GM23338 (cell line): ENCODE data around the gene RUNX1. TPM values are rescaled to one million over a fixed set of nuclear protein-coding genes. Genes with fewer than 3 reads are reported as not detected.

Experiments
- ATAC-seq: fragments of 200-7000 bp; cut with Tn5 transposase; 3 replicates; pipeline ENCODE4 v1.9.1; 2020
- DNase-seq: peaks from one replicate; pipeline ENCODE4 v3.0.0-alpha.2; 2015; ENCODE audit warnings: low spot score
- H2AFZ ChIP-seq: fragments of 200-600 bp; sonication (generic); 2 replicates; pipeline ENCODE4 v1.8.0; 2016; ENCODE audit warnings: antibody characterized with exemption, mild to moderate bottlenecking, moderate library complexity
- H3F3A ChIP-seq: fragments of 200-600 bp; sonication (generic); replicated peaks from 2 replicates; pipeline ENCODE4 v1.8.0; 2017; ENCODE audit warnings: antibody characterized with exemption, mixed run types, low read depth
- H3K27ac ChIP-seq: fragments of 200-600 bp; sonication (generic); 2 replicates; pipeline ENCODE4 v1.6.1; 2016; ENCODE audit warnings: low read depth
- H3K27me3 ChIP-seq: fragments of 200-600 bp; sonication (generic); 2 replicates; pipeline ENCODE4 v1.8.0; 2016; ENCODE audit warnings: mild to moderate bottlenecking, mixed run types, moderate library complexity; ENCODE audit not compliant: insufficient read depth
- H3K36me3 ChIP-seq: fragments of 200-600 bp; sonication (generic); 2 replicates; pipeline ENCODE4 v1.8.0; 2016; ENCODE audit warnings: mild to moderate bottlenecking; ENCODE audit not compliant: insufficient read depth
- H3K4me1 ChIP-seq: fragments of 200-600 bp; sonication (generic); 2 replicates; pipeline ENCODE4 v1.8.0; 2016; ENCODE audit warnings: mild to moderate bottlenecking, moderate library complexity; ENCODE audit not compliant: insufficient read depth
- H3K4me2 ChIP-seq: fragments of 200-600 bp; sonication (generic); 2 replicates; pipeline ENCODE4 v1.7.1; 2017; ENCODE audit warnings: mixed run types
- H3K4me3 ChIP-seq: fragments of 200-600 bp; sonication (generic); 2 replicates; pipeline ENCODE4 v1.6.1; 2016; ENCODE audit warnings: mixed run types
- H3K79me2 ChIP-seq: fragments of 200-600 bp; sonication (generic); replicated peaks from 2 replicates; pipeline ENCODE4 v1.8.0; 2017; ENCODE audit warnings: mild to moderate bottlenecking; ENCODE audit not compliant: insufficient read depth
- H3K9me2 ChIP-seq: fragments of 200-600 bp; sonication (generic); 2 replicates; pipeline ENCODE4 v1.8.0; 2017; ENCODE audit not compliant: insufficient read depth
- H4K20me1 ChIP-seq: fragments of 200-600 bp; sonication (generic); replicated peaks from 2 replicates; pipeline ENCODE4 v1.8.0; 2017; ENCODE audit warnings: mild to moderate bottlenecking; ENCODE audit not compliant: insufficient read depth
- H3K27ac Mint-ChIP-seq: 2 replicates; pipeline ENCODE4 v1.8.0; 2020; ENCODE audit warnings: inconsistent platforms, mild to moderate bottlenecking, moderate library complexity, mixed read lengths
- H3K27me3 Mint-ChIP-seq: 3 replicates; pipeline ENCODE4 v1.8.0; 2022; ENCODE audit warnings: low read depth, mild to moderate bottlenecking, moderate library complexity, mixed read lengths, inconsistent platforms; ENCODE audit not compliant: insufficient read depth, poor library complexity
- H3K36me3 Mint-ChIP-seq: 3 replicates; pipeline ENCODE4 v1.8.0; 2021; ENCODE audit warnings: low read depth, mild to moderate bottlenecking, inconsistent platforms, moderate library complexity, mixed read lengths
- H3K4me1 Mint-ChIP-seq: 3 replicates; pipeline ENCODE4 v1.8.0; 2020; ENCODE audit warnings: mild to moderate bottlenecking, inconsistent platforms, mixed read lengths
- H3K4me3 Mint-ChIP-seq: 3 replicates; pipeline ENCODE4 v1.8.0; 2021; ENCODE audit warnings: moderate library complexity, mild to moderate bottlenecking, inconsistent platforms, mixed read lengths
- H3K9me3 Mint-ChIP-seq: 3 replicates; pipeline ENCODE4 v1.8.0; 2020; ENCODE audit warnings: moderate library complexity, mild to moderate bottlenecking, inconsistent platforms, mixed read lengths
- EZH2 ChIP-seq: fragments of 200-600 bp; sonication (generic); IDR thresholded peaks from one replicate; pipeline ENCODE4 v1.8.0; 2017; ENCODE audit warnings: antibody characterized with exemption, mild to moderate bottlenecking, low read depth; ENCODE audit not compliant: unreplicated experiment
- JUNB ChIP-seq: IDR thresholded peaks from one replicate; pipeline ENCODE4 v1.6.1; 2016; ENCODE audit warnings: antibody characterized with exemption; ENCODE audit not compliant: unreplicated experiment
- NANOG ChIP-seq: IDR thresholded peaks from 2 replicates; pipeline ENCODE4 v1.6.1; 2016; ENCODE audit warnings: antibody characterized with exemption, borderline replicate concordance
- POLR2AphosphoS5 ChIP-seq: IDR thresholded peaks from 2 replicates; pipeline ENCODE4 v1.6.1; 2016; ENCODE audit warnings: antibody characterized with exemption, low read depth
- STAT1 ChIP-seq: IDR thresholded peaks from one replicate; pipeline ENCODE4 v1.6.1; 2016; ENCODE audit warnings: antibody characterized with exemption; ENCODE audit not compliant: unreplicated experiment
- ZNF331 ChIP-seq: fragments of 250-450 bp; sonication (Bioruptor Pico); IDR thresholded peaks from 2 replicates; pipeline ENCODE4 v1.5.0; 2020; ENCODE audit warnings: low read depth, mild to moderate bottlenecking, moderate library complexity
- ZNF462 ChIP-seq: fragments of 250-450 bp; sonication (Bioruptor Pico); IDR thresholded peaks from 2 replicates; pipeline ENCODE4 v1.5.0; 2020; ENCODE audit warnings: mild to moderate bottlenecking, moderate library complexity
- polyA plus RNA-seq: library from polyadenylated mRNA; unstranded; fragments of >200 nt; fragmentation: Nextera tagmentation; extraction: Ambion mirVana; gene quantifications from 2 replicates; pipeline ENCODE4 v1.2.1, GENCODE V29; 2016
- total RNA-seq: library from RNA; depleted of rRNA; stranded (reverse); fragments of >200 nt; shearing (Covaris generic); gene quantifications from 2 replicates; pipeline ENCODE4 v1.2.3, GENCODE V29; 2014

Gene RUNX1
- total and polyA plus RNA-seq, 2 experiments from 2014 or later = 0.29 to 1.1 TPM

- H3K9me3 Mint-ChIP-seq = 0 out of 3 replicates have a peak, but pooled peaks cover under 1% of the 10 kb centered on the region
- H3K4me3 ChIP-seq = no peak overlapping the region
- H3F3A ChIP-seq = no peaks in the 10 kb centered on the region
- H3K27me3 ChIP-seq = no peaks in the 10 kb centered on the region
- no peaks in the 10 kb centered on the region for H3K9me2 ChIP-seq
- H3K4me1 Mint-ChIP-seq = peaks cover 38% of the 10 kb centered on the region
- H4K20me1 ChIP-seq = no peaks in the 10 kb centered on the region
- H3K79me2 ChIP-seq = no peaks in the 10 kb centered on the region
- DNase-seq = no peak
- no peak overlapping the region for H3K27ac ChIP-seq
- TF ChIP-seq NANOG = no peak
- no peak overlapping the region for H2AFZ ChIP-seq
- H3K4me3 Mint-ChIP-seq = no peak overlapping the region
- H3K4me1 ChIP-seq = peaks cover 20% of the 10 kb centered on the region
- H3K27ac Mint-ChIP-seq = no peak overlapping the region
- H3K36me3 ChIP-seq = no peaks in the 10 kb centered on the region
- no peak overlapping the region for H3K4me2 ChIP-seq
- no peaks in the 10 kb centered on the region for H3K36me3 Mint-ChIP-seq
- H3K27me3 Mint-ChIP-seq = peaks cover 3% of the 10 kb centered on the region
- ATAC-seq = no peak
These were observed 215.6 kb downstream of the RUNX1 start for GRCh38 chr21:34833465-34833864.

GRCh38 chr21:34830386-34831170, 218.5 kb downstream of the RUNX1 start:
- Histone ChIP-seq H3K4me3 (no peak overlapping the region), H3K4me1 (peaks cover 6% of the 10 kb centered on the region), H3K27me3 (no peaks in the 10 kb centered on the region), H2AFZ (no peak overlapping the region), H3K36me3 (no peaks in the 10 kb centered on the region), H4K20me1 (no peaks in the 10 kb centered on the region), H3K79me2 (no peaks in the 10 kb centered on the region), H3F3A (no peaks in the 10 kb centered on the region), H3K27ac (no peak overlapping the region), H3K9me2 (no peaks in the 10 kb centered on the region), H3K4me2 (no peak overlapping the region)
- peaks cover 19% of the 10 kb centered on the region for H3K4me1 Mint-ChIP-seq
- TF ChIP-seq NANOG (no peak), STAT1 (no peak), JUNB (no peak), EZH2 (no peak), POLR2AphosphoS5 (no peak), ZNF462 (CRISPR knock-in tag) (no peak), ZNF331 (CRISPR knock-in tag) (no peak)
- peaks cover 15% of the 10 kb centered on the region for H3K9me3 Mint-ChIP-seq
- no peak overlapping the region for H3K4me3 Mint-ChIP-seq
- peaks cover 8% of the 10 kb centered on the region for H3K36me3 Mint-ChIP-seq
- peaks cover 3% of the 10 kb centered on the region for H3K27me3 Mint-ChIP-seq
- DNase-seq = no peak
- no peak for ATAC-seq
- H3K27ac Mint-ChIP-seq = no peak overlapping the region
